HG02588 (cell line): ENCODE results near the gene ZNF275.
"Not testable (repeated sequence)": the region's sequence is repeated elsewhere in the genome, so short reads cannot be mapped to it uniquely, and the experiment has no call there.

Experiments used
- ATAC-seq: cut with Tn5 transposase; IDR thresholded peaks from one replicate; pipeline ENCODE4 v1.9.1; 2021; ENCODE audit warnings: mild to moderate bottlenecking, moderate library complexity; ENCODE audit not compliant: unreplicated experiment

Gene ZNF275

GRCh38 chrX:153386097-153386496 is 52.1 kb downstream of the ZNF275 start:
- no peak for ATAC-seq

GRCh38 chrX:153387345-153387744 is 53.4 kb downstream of the ZNF275 start:
- ATAC-seq, result no peak

GRCh38 chrX:153387987-153388721 is 54.2 kb downstream of the ZNF275 start:
- ATAC-seq, result no peak

- no peak for ATAC-seq
These were observed 54.9 kb downstream of the ZNF275 start for GRCh38 chrX:153388722-153389459.

GRCh38 chrX:153389460-153389768 is 55.5 kb downstream of the ZNF275 start:
- ATAC-seq, result not testable (repeated sequence)

- no peak for ATAC-seq
These were observed 58.8 kb downstream of the ZNF275 start for GRCh38 chrX:153392642-153393321.

GRCh38 chrX:153394612-153395011 is 60.7 kb downstream of the ZNF275 start:
- ATAC-seq, result no peak

- no peak for ATAC-seq
These were observed 61.8 kb downstream of the ZNF275 start for GRCh38 chrX:153395613-153396319.

GRCh38 chrX:153396320-153397195 is 62.6 kb downstream of the ZNF275 start:
- no peak for ATAC-seq

GRCh38 chrX:153397256-153397960 is 63.5 kb downstream of the ZNF275 start:
- ATAC-seq, result no peak

GRCh38 chrX:153398275-153398960 is 64.5 kb downstream of the ZNF275 start:
- ATAC-seq, result no peak

GRCh38 chrX:153400146-153401132 is 66.5 kb downstream of the ZNF275 start:
- no peak for ATAC-seq

GRCh38 chrX:153401133-153401764 is 67.3 kb downstream of the ZNF275 start, which contains the start of gene PNMA6E:
Gene PNMA6E (minus strand): TSS chrX:153401350. CDS start chrX:153398849, 2,501 bp downstream.
- ATAC-seq, result no peak
